GM19438 (cell line): ENCODE measurements around the gene CPED1.

Source experiments
- ATAC-seq: cut with Tn5 transposase; IDR thresholded peaks from one replicate; pipeline ENCODE4 v1.9.1; 2021; ENCODE audit warnings: low read depth; ENCODE audit not compliant: unreplicated experiment

Gene CPED1

GRCh38 chr7:121330053-121330833, 341.7 kb downstream of the CPED1 start:
- peak; percentile 33 for ATAC-seq

GRCh38 chr7:121331048-121331447, 342.5 kb downstream of the CPED1 start:
- ATAC-seq: no peak

GRCh38 chr7:121331574-121331973, 343.1 kb downstream of the CPED1 start:
- ATAC-seq: no peak

GRCh38 chr7:121334376-121334775, 345.9 kb downstream of the CPED1 start:
- ATAC-seq: no peak

- no peak for ATAC-seq
Measured at GRCh38 chr7:121334875-121335648, 346.6 kb downstream of the CPED1 start.

GRCh38 chr7:121336579-121336978, 348.1 kb downstream of the CPED1 start:
- ATAC-seq: no peak

- peak; percentile 66 for ATAC-seq
Measured at GRCh38 chr7:121337398-121337797, 348.9 kb downstream of the CPED1 start.

GRCh38 chr7:121339082-121339481, 350.6 kb downstream of the CPED1 start:
- no peak for ATAC-seq

GRCh38 chr7:121341933-121342332, 353.4 kb downstream of the CPED1 start:
- ATAC-seq: no peak

GRCh38 chr7:121342631-121343030, 354.1 kb downstream of the CPED1 start:
- no peak for ATAC-seq

- no peak for ATAC-seq
Measured at GRCh38 chr7:121343302-121343701, 354.8 kb downstream of the CPED1 start.

- no peak for ATAC-seq
Measured at GRCh38 chr7:121344093-121344492, 355.6 kb downstream of the CPED1 start.

- no peak for ATAC-seq
Measured at GRCh38 chr7:121344497-121344896, 356.0 kb downstream of the CPED1 start.
